Subcutaneous adipose tissue (tissue), 4 donors: Measurements from ENCODE around the gene CEP131. TPM values are rescaled to one million over a fixed set of nuclear protein-coding genes. Genes with fewer than 3 reads are reported as not detected.

Experiments
- total RNA-seq, 4 donors: library from RNA; depleted of rRNA; stranded (reverse); fragments of >200 nt; gene quantifications; one replicate each; pipeline ENCODE4 v1.1.0, GENCODE V29; 2016
- TF ChIP-seq, protein P1 (sequence below): fragments of 450-650 bp; IDR thresholded peaks from one replicate; pipeline ENCODE4 v1.5.1; 2016; ENCODE audit warnings: low read depth, mild to moderate bottlenecking, control low read depth, antibody characterized with exemption, moderate library complexity

CEP131 gene
- total RNA-seq, 4 donors from 2014 or later, result 1.6 to 8.1 (median 5.4) TPM

GRCh38 chr17:81228834-81229665 lies 6.3 kb upstream of the CEP131 start:
- TF ChIP-seq, protein P1, sequence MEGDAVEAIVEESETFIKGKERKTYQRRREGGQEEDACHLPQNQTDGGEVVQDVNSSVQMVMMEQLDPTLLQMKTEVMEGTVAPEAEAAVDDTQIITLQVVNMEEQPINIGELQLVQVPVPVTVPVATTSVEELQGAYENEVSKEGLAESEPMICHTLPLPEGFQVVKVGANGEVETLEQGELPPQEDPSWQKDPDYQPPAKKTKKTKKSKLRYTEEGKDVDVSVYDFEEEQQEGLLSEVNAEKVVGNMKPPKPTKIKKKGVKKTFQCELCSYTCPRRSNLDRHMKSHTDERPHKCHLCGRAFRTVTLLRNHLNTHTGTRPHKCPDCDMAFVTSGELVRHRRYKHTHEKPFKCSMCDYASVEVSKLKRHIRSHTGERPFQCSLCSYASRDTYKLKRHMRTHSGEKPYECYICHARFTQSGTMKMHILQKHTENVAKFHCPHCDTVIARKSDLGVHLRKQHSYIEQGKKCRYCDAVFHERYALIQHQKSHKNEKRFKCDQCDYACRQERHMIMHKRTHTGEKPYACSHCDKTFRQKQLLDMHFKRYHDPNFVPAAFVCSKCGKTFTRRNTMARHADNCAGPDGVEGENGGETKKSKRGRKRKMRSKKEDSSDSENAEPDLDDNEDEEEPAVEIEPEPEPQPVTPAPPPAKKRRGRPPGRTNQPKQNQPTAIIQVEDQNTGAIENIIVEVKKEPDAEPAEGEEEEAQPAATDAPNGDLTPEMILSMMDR, result no peak

GRCh38 chr17:81228420-81228819 lies 5.7 kb upstream of the CEP131 start:
- TF ChIP-seq, protein P1, result no peak

DNA sequence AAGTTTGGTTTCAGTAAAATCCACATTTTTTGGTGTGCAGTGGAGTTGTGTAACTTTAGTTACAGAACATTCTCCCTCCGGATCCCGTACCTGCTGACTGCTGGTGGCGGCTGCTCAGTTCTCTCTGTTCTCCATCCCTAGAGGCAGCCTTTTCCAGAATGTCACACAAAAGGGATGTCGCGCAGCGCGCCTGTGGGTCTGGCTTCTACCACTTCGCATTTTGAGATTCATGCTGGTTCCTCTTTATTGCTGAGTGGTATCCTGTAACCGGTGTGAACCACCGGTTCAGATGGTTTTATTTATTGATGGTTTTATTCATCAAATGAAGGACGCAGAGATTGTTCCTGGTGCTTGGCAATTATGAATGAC lies 981 bp upstream of the CEP131 start:
- TF ChIP-seq, protein P1, result no peak

DNA sequence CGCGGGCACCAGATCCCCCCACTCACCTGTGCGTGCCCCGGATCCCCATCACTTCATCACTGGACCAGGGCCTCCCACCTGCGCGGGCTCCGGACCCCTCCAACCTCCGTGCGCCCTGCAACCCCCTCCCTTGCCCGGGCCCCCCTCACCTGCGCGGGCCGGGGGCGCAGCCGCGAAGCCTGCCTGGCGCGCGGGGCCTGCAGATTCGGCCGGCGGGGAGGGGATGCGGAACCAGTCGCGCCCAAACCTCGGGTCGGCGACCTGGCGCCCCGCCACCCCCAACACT lies 202 bp downstream of the CEP131 start:
- TF ChIP-seq, protein P1, result no peak

DNA sequence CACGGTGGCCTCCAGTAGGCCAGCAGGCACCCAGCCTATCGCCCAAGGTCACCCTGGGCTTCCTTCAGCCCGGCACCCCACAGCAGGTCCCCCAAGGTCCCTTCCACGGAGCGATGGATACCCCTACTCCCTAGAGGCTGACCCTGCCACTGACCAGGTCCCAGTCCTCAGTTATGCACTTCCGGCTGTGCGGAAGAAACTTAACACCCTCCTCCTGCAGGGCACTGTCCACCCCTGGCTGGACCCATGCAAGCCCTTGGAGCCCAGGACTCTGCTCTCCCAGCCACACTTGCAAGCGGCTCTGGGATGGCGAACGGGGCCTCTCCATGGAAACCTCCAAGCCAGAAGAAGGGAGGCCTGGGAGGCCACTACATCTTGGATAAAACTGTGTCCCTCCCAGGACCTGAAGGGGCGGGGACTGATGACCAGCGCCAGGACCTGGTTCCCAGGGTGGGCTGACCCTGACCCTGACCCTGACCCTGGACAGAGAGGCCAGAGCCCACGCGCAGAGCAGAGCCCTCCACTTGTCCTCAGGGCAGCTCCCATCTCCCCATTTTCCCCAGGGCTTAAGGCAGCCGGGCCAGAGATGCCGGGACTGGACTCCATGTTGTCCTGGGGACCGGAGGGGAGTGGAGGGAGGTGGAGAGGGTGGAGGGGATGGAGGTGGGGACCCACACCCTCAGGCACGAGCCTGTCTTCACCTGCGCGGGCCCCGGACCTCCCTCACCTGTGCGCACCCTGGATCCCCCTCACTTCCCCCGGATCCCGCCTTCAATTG lies 734 bp downstream of the CEP131 start:
- TF ChIP-seq, protein P1, result no peak

DNA sequence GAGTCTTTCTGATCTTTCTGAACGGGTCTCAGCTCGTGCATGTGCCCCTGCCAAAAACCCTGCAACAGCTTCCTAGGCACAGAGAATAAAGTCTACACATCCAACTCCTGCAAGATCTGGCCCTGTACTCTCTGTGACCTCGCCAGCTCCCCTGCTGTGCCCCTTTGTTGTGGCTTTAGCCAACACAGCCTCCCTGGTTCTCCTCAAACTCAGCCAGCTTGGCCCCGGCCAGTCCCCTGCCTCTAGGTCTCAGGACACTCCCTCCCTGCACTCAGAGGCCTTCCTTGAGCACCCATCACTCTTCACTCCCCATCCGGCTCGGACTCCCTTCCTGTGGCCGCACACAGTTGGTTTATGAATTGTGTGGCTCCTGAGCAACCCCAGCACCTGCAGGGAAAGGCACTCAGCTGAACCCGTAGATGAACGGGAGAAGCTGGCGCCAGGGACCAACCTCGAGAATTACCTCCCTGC lies 1.4 kb downstream of the CEP131 start:
- TF ChIP-seq, protein P1, result no peak

DNA sequence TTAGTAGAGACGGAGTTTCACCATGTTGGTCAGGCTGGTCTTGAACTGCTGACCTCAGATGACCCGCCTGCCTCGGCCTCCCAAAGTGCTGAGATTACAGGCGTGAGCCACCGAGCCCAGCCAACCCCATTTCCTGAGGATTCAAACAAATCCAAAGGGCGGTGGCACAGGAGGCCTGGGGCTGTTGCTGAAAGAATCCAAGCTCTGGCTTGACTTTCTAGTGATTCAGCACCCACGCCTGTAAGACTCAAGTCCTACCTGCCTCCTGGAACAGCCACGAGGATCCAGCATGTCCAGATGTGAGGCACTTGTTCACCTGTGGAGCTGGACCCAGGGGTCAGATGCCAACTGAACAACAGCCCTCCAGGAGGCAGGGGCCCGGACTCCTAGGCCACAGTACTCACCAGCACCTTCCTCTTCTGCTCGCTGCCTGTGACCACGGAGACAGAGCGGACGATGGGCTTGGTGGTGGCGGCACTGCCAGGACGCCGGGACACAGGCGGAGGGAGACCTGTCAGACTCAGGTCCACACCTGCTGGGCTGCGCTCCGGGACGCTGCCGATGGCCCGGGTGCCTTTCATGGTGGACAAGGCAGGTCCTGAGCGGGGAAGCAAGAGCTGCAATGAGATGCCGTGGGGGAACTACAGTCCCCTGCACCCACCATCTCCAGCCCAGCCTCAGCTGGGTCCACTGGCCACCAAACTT lies 3.1 kb downstream of the CEP131 start:
- TF ChIP-seq, protein P1, result no peak
